ENCODE results near the gene CLCN5.

DNA sequence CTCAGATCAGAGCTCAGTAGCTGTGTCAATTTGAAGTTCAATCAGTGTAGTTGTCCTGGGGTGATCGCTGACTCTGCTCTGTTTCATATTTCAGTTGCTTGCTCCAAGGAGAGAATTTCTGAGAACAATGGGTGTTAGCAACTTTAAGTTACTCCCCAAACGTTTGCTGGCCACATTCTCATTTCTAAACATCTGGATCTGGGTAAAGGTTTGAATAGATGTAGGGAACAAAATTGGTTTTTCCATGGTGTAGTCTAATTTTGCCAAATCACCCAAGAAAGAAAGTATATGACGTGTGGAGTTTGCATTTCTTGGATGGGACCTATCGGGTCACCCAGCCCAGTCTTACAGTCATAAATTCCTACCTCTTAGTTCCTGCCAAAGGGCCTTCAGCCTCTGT is 174.7 kb downstream of the CLCN5 start:
- TF ChIP-seq PAX5 (IDR thresholded peaks at IDR 0.05; ENCODE audit: insufficient read depth, low read length, severe bottlenecking) (no peak), POLR2A (IDR thresholded peaks at IDR 0.05; ENCODE audit: low read depth, low read length) (no peak), POLR2AphosphoS5 (IDR thresholded peaks at IDR 0.05; ENCODE audit: low read depth, low read length) (no peak), TAF1 (IDR thresholded peaks at IDR 0.05; ENCODE audit: low read depth, low read length) (no peak)
